Measurements from ENCODE around the gene DRC3. TPM values are rescaled to one million over a fixed set of nuclear protein-coding genes. Genes with fewer than 3 reads are reported as not detected.

DRC3 gene
- polyA plus RNA-seq, 3 donors: 14.1 to 27.3 (median 14.7) TPM

DNA sequence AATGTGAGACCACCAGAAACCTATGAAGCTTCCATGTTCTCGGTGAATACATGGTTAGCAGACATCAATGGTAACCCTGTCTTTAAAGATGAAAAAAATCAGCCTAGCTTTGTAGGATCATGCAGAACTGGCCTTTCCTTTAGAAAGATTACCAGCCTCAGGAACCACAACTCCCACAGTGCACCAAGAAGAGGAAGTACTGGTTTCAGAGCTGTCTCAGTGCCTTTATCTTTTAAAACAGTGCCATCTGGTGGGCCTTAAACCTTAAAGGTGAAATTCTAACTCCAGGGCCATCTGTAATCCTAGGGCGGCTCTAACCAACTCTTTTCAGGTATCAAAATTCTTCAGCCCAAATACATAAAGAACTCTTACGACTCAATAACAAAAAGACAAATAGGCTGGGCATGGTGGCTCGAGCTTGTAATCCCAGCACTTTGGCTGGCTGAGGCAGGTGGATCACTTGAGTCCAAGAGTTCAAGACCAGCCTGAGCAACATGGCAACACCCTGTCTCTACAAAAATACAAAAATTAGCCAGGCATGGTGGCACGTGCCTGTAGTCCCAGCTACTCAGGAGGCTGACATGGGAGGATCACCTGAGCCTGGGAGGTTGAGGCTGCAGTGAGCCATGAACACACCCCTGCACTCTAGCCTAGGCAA lies 60.9 kb downstream of the DRC3 start:
- peak; percentile 49 to 85 (median 64) for DNase-seq (ENCODE audit: extremely low read depth in 1 of 11, low read depth in 9 of 11, low spot score in 4 of 11)

DNA sequence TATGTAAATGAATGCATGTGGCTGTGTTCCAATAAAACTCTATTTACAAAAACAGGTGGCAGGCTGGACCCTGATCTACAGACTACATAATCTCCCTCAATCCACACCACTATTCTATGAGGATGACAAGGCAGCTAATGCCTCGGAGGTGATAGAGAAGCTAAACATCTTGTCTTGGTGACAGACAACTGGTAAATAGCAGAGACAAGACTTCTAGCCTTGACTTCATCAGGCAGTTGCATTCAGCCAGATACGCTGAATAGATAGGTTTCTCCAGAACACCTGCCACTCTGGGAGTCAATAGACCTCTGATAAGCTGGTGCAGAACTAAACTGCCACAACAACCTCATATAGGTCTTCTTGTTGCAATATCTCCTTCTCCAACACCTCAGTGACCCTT lies 63.0 kb downstream of the DRC3 start:
- no peak for DNase-seq (ENCODE audit: extremely low read depth in 1 of 11, low read depth in 9 of 11, low spot score in 4 of 11)

DNA sequence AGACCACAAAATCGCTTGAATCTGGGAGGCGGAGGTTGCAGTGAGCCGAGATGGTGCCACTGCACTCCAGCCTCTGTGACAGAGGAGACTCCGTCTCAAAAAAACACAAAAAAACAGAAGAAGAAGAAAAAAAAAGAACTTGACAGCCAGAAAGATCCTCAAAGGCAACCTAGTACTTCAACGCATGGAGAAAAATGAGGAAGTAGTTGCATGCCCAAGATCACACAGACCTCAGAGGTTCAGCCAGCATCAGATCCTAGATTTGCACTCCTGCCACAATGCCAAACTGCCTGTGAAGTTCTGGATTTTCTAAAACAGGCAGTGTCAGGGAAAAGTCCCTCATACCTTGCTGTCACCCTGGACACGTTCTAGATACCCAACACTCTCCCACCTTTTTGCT lies 64.8 kb downstream of the DRC3 start:
- DNase-seq (ENCODE audit: extremely low read depth in 1 of 11, low read depth in 9 of 11, low spot score in 4 of 11): no peak

DNA sequence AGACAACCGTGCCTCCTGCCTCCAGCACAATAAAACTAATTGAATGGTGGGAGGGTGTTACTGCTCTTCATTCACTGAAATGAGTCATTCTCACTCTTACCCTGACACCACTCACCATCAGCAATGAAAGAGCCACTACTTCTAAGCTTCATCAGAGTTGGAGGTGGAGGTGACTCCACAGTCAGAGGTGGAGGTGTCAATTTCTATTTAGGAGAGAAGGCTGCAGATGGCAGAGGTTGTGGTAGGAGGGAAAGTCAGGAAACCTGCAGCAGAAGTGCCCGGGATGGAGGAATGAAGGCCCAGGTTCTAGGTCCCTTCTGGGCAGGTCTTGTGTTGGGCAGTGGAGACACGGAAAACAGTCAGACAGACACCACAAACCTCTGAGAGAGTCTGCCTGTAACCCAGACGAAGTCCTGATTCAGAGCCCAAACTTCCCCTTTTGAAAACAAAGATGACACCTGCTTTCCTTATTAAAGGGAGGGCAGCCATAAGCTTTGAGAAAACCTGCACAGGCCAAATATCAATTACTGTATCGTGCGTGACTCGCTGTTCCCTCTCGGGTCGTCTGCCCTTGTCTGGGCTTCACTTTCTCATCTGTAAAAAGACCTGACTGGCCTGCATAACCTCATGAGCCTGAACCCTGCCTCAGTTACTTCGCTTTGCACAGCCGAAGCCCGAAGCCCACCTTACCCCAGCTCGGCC lies 65.6 kb downstream of the DRC3 start:
- no peak for DNase-seq (ENCODE audit: extremely low read depth in 1 of 11, low read depth in 9 of 11, low spot score in 4 of 11)

DNA sequence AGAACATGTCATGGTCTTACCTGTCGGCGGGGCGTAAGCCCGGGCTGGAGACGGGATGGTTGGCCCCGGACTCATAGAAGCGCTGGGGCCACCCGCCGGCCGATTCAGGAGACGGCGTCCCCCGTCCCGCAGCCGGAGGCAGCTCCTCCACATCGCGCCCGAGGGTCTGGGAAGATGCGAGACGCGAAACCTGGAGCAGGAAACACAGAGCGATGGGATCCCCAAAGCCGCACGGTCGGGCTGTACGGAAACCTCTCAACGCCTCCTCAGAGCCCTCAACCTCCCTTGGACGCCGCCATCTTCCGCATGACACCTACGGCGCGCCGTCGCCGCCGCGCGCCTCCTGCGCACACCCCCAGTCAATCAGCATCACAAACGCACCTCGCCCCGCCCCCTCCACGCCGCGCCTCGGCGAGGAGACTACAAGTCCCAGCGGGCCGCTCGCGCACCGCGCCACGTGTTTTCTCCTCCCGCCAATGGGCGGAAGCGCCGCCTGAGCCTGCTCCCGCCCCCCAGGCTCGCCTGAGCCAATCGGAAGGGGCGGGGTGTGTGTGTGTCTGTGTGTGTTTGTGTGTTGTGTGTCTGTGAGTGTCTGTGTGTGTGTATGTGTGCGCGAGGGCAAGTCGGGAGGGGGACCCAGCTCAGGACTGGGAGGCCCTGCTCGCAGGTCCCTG lies 66.3 kb downstream of the DRC3 start, which contains the start of the genes ATPAF2 and GID4:
ATPAF2 (minus strand) TSS at position 308 of the 674 bp plus-strand sequence; CDS start at position 153, 155 bp downstream.
GID4 (plus strand) TSS at position 548 of the 674 bp plus-strand sequence; CDS start at position 605, 57 bp downstream.
- peak; percentile 94 to 99 (median 99) for DNase-seq (ENCODE audit: extremely low read depth in 1 of 11, low read depth in 9 of 11, low spot score in 4 of 11)

DNA sequence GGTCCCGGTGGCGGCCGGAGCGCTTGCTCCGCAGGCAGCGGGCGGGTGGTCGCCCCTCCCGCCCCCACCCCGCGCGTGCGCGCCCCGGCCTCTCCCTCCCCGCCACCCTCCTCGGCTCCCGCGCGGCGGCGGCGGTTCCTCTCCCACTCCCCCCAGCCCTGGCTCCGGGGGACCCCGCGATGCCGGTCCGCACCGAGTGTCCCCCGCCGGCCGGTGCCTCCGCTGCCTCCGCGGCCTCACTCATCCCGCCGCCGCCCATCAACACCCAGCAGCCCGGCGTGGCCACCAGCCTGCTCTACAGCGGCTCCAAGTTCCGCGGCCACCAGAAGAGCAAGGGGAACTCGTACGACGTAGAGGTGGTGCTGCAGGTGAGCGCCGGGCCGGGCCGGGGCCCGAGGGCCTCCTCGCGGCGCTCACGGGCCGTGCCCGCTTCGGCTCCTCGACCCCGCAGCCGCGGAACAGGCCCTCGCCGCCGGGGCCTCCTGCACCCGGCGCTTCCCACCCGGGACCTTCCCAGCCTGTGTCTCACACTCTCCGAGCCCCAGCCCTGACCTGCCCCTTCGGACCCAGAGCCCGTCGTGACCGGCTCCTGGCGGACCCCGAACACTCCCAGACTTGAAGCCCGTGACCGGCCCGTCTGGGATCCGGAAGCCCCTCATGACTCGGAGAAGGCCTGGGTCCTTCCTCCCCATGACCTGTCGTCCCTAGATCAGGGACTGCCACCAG lies 67.0 kb downstream of the DRC3 start:
- DNase-seq (ENCODE audit: extremely low read depth in 1 of 11, low read depth in 9 of 11, low spot score in 4 of 11): peak in 4 of 11 donors; percentile 16 to 32 (median 30)

DNA sequence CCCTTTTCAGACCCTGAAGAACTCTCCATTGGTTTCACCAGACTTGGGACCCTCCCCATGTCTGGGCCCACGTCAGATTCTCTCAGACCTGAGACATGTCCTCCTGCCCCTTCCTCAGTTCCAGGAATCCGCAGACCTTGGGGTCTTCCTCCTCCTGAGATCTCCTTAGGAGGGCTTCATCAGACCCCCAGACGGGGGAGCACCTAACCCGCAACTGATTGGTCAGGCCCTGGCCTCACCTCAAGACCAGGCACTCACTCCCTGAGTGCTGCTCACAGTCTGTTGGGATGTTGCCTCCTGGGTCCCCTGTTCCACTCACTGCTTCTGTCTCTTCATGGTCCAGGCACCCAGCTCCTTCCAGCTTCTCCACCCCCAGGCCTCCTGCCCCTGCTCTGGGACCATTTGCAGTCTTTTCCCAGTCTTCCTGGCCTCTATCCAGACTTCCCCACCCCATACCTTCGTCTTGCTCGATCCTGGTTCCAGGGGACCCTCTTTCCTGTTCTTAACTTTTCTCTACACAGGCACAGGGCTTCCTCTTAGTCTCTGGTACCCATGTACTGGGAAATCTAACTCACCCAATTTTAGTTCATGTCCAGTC lies 67.7 kb downstream of the DRC3 start:
- no peak for DNase-seq (ENCODE audit: extremely low read depth in 1 of 11, low read depth in 9 of 11, low spot score in 4 of 11)

GRCh38 chr17:18041776-18042175 lies 69.1 kb downstream of the DRC3 start:
- DNase-seq (ENCODE audit: extremely low read depth in 1 of 11, low read depth in 9 of 11, low spot score in 4 of 11): no peak

GRCh38 chr17:18042983-18043382 lies 70.3 kb downstream of the DRC3 start:
- DNase-seq (ENCODE audit: extremely low read depth in 1 of 11, low read depth in 9 of 11, low spot score in 4 of 11): no peak

DNA sequence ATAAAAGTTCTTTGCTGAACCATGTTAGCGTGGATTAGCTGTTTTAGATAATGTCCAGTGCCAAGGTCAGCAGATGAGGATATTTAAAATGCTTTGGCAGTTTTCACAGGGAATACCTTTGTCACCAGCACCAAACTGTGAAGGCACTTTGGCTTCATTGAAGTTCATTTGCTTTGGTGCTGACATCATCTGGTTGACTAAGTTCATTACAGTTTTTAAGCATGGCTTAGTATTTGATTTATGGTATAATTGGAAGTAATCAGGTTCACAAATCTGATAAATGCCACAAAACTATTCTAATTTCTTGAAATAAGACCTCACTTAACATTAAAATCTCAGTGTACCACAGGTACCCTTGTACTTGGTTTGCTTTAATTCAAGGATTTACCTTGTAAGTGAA lies 70.8 kb downstream of the DRC3 start:
- no peak for DNase-seq (ENCODE audit: extremely low read depth in 1 of 11, low read depth in 9 of 11, low spot score in 4 of 11)

DNA sequence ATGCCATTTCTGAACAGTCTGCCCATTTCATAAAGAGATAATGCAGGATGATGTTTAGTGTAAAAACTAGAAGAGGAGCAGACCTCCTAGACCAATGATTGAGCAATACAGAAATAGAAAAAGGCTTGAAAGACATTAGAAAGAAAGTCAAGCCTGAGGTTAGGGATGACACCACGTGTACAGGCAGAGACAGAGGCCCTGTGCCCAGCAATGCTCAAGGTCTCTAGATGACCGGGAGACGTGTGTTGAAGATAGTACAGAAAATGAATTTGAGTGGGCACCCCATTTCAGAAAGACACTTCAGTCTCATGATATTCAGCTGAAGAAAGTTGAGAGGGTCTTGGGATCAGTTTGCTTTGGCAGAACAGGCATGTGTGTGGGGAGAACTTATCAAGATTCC lies 71.9 kb downstream of the DRC3 start:
- DNase-seq (ENCODE audit: extremely low read depth in 1 of 11, low read depth in 9 of 11, low spot score in 4 of 11): no peak

DNA sequence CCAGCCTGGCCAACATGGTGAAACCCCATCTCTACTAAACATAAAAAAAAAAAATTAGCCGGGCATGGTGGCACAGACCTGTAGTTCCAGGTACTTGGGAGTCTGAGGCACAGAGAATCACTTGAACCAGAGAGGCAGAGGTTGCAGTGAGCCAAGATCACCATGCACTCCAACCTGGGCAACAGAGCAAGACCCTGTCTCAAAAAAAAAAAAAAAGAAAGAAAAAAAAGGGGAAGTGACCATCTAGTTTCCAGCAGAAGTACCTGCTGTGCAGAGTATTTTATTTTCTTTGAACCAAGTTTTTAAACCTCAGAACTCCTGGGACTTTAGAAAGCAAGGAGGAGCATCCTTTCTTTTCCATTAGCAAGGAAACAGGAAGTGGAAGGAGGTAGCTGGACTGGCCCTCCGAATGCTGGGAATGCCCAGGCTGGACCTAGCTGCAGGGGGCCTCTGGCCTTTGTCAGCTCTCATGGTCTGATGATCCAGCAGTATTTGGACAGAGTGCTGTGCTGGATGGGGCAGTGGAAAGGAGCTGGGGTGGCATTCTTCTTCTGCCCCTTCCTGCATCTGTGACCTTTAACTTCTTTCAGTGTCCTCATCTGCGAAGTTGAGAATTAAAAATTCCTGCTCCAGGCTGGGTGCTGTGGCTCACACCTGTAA lies 73.2 kb downstream of the DRC3 start:
- DNase-seq (ENCODE audit: extremely low read depth in 1 of 11, low read depth in 9 of 11, low spot score in 4 of 11): no peak

- no peak for DNase-seq (ENCODE audit: extremely low read depth in 1 of 11, low read depth in 9 of 11, low spot score in 4 of 11)
Observed at GRCh38 chr17:18055597-18055996, 82.9 kb downstream of the DRC3 start.

GRCh38 chr17:18056214-18056613 lies 83.6 kb downstream of the DRC3 start:
- DNase-seq (ENCODE audit: extremely low read depth in 1 of 11, low read depth in 9 of 11, low spot score in 4 of 11): no peak

DNA sequence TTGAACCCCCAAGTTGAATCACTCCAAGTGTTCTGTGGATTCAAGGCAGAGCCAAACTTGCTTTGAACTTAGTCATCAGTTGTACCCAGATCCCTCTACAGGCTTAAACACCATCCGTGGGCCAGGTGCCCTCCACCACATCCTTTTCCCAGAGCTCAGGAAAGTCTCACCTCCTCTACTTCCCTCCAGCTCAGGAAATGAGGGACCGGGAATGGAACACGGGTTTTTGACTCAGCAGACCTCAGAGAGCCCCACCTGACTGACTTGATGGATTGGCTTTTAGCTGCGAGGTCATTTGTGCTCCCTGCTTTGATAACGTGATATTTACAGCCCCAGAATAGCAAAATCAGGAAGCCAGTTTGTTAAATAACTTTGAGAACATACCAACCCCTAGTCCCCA lies 86.6 kb downstream of the DRC3 start:
- no peak for DNase-seq (ENCODE audit: extremely low read depth in 1 of 11, low read depth in 9 of 11, low spot score in 4 of 11)

GRCh38 chr17:18064053-18064452 lies 91.4 kb downstream of the DRC3 start:
- no peak for DNase-seq (ENCODE audit: extremely low read depth in 1 of 11, low read depth in 9 of 11, low spot score in 4 of 11)

GRCh38 chr17:18065546-18065945 lies 92.9 kb downstream of the DRC3 start:
- DNase-seq (ENCODE audit: extremely low read depth in 1 of 11, low read depth in 9 of 11, low spot score in 4 of 11): no peak
